Endodermal cell (in vitro differentiated cells): Measurements from ENCODE around the gene MEIOB. TPM values are rescaled to one million over a fixed set of nuclear protein-coding genes. Genes with fewer than 3 reads are reported as not detected.

ENCODE experiments used
- DNase-seq: peaks from one replicate; pipeline ENCODE4 v3.0.0-alpha.2; 2017
- H3K27ac ChIP-seq: 2 replicates; pipeline ENCODE4 v1.5.1; 2013; ENCODE audit warnings: mild to moderate bottlenecking, low read depth, low read length, moderate library complexity
- H3K27me3 ChIP-seq: 2 replicates; pipeline ENCODE4 v1.6.1; 2013; ENCODE audit warnings: mild to moderate bottlenecking, low read length, moderate library complexity; ENCODE audit not compliant: insufficient read depth, control insufficient read depth, poor library complexity, severe bottlenecking
- H3K36me3 ChIP-seq: 2 replicates; pipeline ENCODE4 v1.7.0; 2013; ENCODE audit warnings: mild to moderate bottlenecking, low read length, moderate library complexity; ENCODE audit not compliant: control insufficient read depth, insufficient read depth
- H3K4me1 ChIP-seq: one replicate; pipeline ENCODE4 v1.7.0; 2013; ENCODE audit warnings: low read length; ENCODE audit not compliant: control insufficient read depth, insufficient read depth
- H3K4me3 ChIP-seq: 2 replicates; pipeline ENCODE4 v1.5.1; 2013; ENCODE audit warnings: mild to moderate bottlenecking, low read length, moderate library complexity
- H3K9ac ChIP-seq: 2 replicates; pipeline ENCODE4 v1.6.1; 2013; ENCODE audit warnings: mild to moderate bottlenecking, low read length, moderate library complexity; ENCODE audit not compliant: poor library complexity, severe bottlenecking; ENCODE audit errors: extremely low read depth
- H3K9me3 ChIP-seq: 2 replicates; pipeline ENCODE4 v1.6.1; 2013; ENCODE audit warnings: mild to moderate bottlenecking, low read length, moderate library complexity; ENCODE audit not compliant: control insufficient read depth
- H3K27ac Mint-ChIP-seq: 2 replicates; pipeline ENCODE4 v1.8.0; 2020; ENCODE audit warnings: mixed read lengths
- H3K27me3 Mint-ChIP-seq: 2 replicates; pipeline ENCODE4 v1.8.0; 2021; ENCODE audit warnings: mild to moderate bottlenecking, mixed read lengths; ENCODE audit not compliant: insufficient read depth
- H3K36me3 Mint-ChIP-seq: 2 replicates; pipeline ENCODE4 v1.8.0; 2020; ENCODE audit warnings: low read depth, mixed read lengths
- H3K4me1 Mint-ChIP-seq: 2 replicates; pipeline ENCODE4 v1.8.0; 2020; ENCODE audit warnings: mixed read lengths
- H3K4me3 Mint-ChIP-seq: 2 replicates; pipeline ENCODE4 v1.8.0; 2020; ENCODE audit warnings: mild to moderate bottlenecking, moderate library complexity, mixed read lengths
- H3K9me3 Mint-ChIP-seq: 2 replicates; pipeline ENCODE4 v1.8.0; 2020; ENCODE audit warnings: mild to moderate bottlenecking, mixed read lengths
- CTCF ChIP-seq: fragments of 200-600 bp; sonication (generic); conservative IDR thresholded peaks from 2 replicates; pipeline ENCODE4 v1.5.0; 2021; ENCODE audit warnings: antibody characterized with exemption, mild to moderate bottlenecking
- WGBS, 2 experiments: methylation state at CpG; one replicate each; pipeline versions ENCODE4 v1.1.5 to v1.1.7; 2013; ENCODE audit warnings: missing lambda C conversion rate in 2 of 2, mixed read lengths in 1 of 2; ENCODE audit not compliant: insufficient coverage in 1 of 2, insufficient read length in 1 of 2; 5-methylcytosine and 5-hydroxymethylcytosine counted together
- total RNA-seq, 2 donors: library from RNA; stranded (reverse); fragmentation: NEBNext Ultra II Directional in 1 of 2; extraction: Animal tissue kit (Norgen Biotek cat#: 25700) in 1 of 2; gene quantifications; 2 replicates in 1 of 2; 3 replicates in 1 of 2; pipeline ENCODE4 v1.2.1, GENCODE V29; 2021

MEIOB gene
- total RNA-seq, 2 donors from 2014 or later, result not detected

- Histone ChIP-seq H3K27me3 (no peaks in the 10 kb centered on the region), H3K36me3 (peaks cover 22% of the 10 kb centered on the region), H3K4me3 (no peak overlapping the region), H3K9ac (no peak overlapping the region), H3K9me3 (no peaks in the 10 kb centered on the region), H3K27ac (no peak overlapping the region), H3K4me1 (no peaks in the 10 kb centered on the region)
- no peaks in the 10 kb centered on the region for H3K9me3 Mint-ChIP-seq
- DNase-seq, result no peak
- no peak overlapping the region for H3K27ac Mint-ChIP-seq
- WGBS, 2 experiments, result 91 to 100% methylated on average over 3 to 9 of the region's 9 CpGs
- no peak overlapping the region for H3K4me3 Mint-ChIP-seq
- H3K36me3 Mint-ChIP-seq, result peaks cover 39% of the 10 kb centered on the region
- H3K27me3 Mint-ChIP-seq, result no peaks in the 10 kb centered on the region
- no peaks in the 10 kb centered on the region for H3K4me1 Mint-ChIP-seq
- no peak for TF ChIP-seq CTCF
These were observed 54.7 kb downstream of the MEIOB start for GRCh38 chr16:1817276-1817589.

- Histone ChIP-seq H3K4me3 (no peak overlapping the region), H3K36me3 (peaks cover 19% of the 10 kb centered on the region), H3K27ac (no peak overlapping the region), H3K9ac (no peak overlapping the region), H3K9me3 (no peaks in the 10 kb centered on the region), H3K4me1 (no peaks in the 10 kb centered on the region), H3K27me3 (no peaks in the 10 kb centered on the region)
- Mint-ChIP-seq H3K9me3 (no peaks in the 10 kb centered on the region), H3K4me3 (no peak overlapping the region), H3K27me3 (no peaks in the 10 kb centered on the region), H3K27ac (no peak overlapping the region), H3K4me1 (no peaks in the 10 kb centered on the region), H3K36me3 (peaks cover 39% of the 10 kb centered on the region)
- WGBS, 2 experiments, result 94 to 97% methylated on average over 27 to 40 of the region's 40 CpGs
- DNase-seq, result peak; percentile 10
- TF ChIP-seq CTCF, result no peak
These were observed 55.3 kb downstream of the MEIOB start for GRCh38 chr16:1816396-1817275.

- DNase-seq, result no peak
- Mint-ChIP-seq H3K36me3 (peaks cover 39% of the 10 kb centered on the region), H3K27me3 (no peaks in the 10 kb centered on the region), H3K4me1 (no peaks in the 10 kb centered on the region), H3K4me3 (no peak overlapping the region), H3K9me3 (no peaks in the 10 kb centered on the region), H3K27ac (no peak overlapping the region)
- Histone ChIP-seq H3K4me1 (no peaks in the 10 kb centered on the region), H3K27me3 (no peaks in the 10 kb centered on the region), H3K9me3 (no peaks in the 10 kb centered on the region), H3K27ac (no peak overlapping the region), H3K9ac (no peak overlapping the region), H3K4me3 (no peak overlapping the region), H3K36me3 (peaks cover 19% of the 10 kb centered on the region)
- TF ChIP-seq CTCF, result no peak
- WGBS, 2 experiments, result 96 to 99% methylated on average over 8 to 11 of the region's 11 CpGs
These were observed 56.5 kb downstream of the MEIOB start for GRCh38 chr16:1815461-1815860.
